ENCODE measurements around the gene MAPK8IP3.

The MAPK8IP3 gene

DNA sequence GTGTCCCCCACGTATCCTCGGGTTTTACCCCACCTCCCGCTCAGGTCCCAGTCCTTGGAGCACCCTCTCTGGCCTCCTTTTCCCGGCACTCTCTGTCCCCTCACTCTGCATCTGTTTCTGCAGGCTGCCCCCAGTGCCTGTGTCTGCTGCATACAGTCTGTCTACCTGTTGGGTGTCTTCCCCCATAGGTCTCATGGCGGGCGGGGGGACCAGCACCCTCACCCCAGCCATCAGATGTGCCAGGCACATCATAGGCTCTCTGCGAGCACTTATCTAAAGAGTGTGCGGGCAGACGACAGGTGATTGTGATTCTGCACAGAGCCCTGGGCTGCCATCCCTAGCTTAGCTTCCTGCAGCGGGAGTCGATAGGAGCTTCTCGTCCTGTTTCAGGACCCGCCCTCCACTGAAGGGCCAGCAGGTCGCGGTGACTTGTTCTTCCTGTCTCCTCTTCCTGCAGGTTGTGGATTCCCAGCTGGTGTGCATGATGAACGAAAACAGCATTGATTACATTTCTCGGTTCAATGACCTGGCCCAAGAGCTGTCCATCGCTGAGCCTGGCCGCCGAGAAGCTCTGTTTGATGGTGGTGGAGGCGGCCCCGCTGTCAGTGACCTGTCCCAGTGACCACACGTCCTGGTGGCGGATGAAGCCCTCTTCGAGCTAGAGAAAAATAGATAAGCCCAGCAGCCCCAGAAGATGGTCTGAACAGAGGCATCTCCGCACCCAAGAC lies 32.4 kb upstream of the MAPK8IP3 start:
- TF ChIP-seq ZFX (IDR thresholded peaks at IDR 0.05; ENCODE audit: borderline replicate concordance) (no peak), CTCF (IDR thresholded peaks at IDR 0.05) (no peak)
- H3K27ac ChIP-seq: no peak overlapping the region

DNA sequence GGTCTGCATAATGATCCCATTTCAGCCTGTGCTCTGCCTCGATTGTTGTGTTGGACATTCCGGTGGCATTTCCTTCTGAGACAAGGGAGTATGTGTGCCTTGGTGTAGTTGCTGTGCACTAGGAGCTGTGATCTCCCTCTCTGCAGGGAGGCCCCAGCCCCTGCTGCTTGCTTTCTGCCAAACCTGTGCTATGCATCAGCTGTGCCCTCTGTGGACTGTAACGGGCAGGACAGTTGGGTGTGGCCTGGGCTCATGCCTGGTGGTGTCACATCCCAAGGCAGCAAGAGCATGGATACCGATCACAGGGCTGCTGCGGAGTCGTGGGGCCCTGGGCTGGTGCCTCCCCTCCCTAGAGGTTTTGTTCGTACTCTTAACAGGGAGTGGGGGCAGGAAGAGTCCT lies 31.7 kb upstream of the MAPK8IP3 start:
- TF ChIP-seq CTCF (IDR thresholded peaks at IDR 0.05): no peak
- TF ChIP-seq ZFX (IDR thresholded peaks at IDR 0.05; ENCODE audit: borderline replicate concordance): no peak
- no peak overlapping the region for H3K27ac ChIP-seq

- no peak overlapping the region for H3K27ac ChIP-seq
- TF ChIP-seq ZFX (IDR thresholded peaks at IDR 0.05; ENCODE audit: borderline replicate concordance) (no peak), CTCF (IDR thresholded peaks at IDR 0.05) (no peak)
Measured at GRCh38 chr16:1674751-1675664, 31.0 kb upstream of the MAPK8IP3 start.

DNA sequence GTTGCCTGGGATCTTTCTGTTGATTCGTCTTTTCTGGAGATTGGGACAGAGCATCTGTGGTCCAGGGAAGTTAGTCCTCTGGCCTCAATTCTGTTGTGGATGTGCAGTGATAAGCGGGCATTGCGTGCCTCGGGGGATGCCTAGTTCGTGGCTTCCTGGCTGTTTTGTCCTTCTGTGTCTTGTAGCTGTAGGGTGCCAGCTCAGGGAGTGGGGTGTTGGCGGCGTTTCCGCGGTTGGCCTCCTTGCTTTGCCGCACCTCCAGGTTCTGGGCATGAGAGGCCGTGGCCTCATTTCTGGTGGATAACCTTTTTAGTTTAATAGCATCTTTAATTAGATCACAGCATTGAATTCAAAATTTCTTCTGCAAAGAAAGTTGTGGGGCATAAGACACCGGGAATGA lies 29.3 kb upstream of the MAPK8IP3 start:
- H3K27ac ChIP-seq: peak overlapping the region; percentile 85; the same call in 1 of the 2 replicates
- TF ChIP-seq ZFX (IDR thresholded peaks at IDR 0.05; ENCODE audit: borderline replicate concordance) (no peak), CTCF (IDR thresholded peaks at IDR 0.05) (no peak)

DNA sequence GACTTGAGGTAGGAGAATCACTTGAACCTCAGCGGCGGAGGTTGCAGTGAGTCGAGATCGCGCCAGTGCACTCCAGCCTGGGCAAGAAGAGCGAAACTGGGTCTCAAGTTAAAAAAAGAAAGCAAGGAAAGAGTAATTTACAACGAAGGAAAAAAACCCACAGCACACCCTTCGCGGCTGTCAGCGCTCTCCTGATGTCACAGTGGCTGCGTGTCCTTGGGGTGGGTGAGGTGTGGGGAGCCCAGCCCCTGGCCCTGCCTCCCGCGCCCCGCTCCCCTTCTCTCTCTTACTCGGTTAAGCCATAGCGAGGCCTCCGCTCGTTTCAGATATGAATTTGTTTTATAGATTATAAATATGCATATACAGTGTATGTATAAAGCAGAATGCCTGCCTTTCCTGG lies 28.7 kb upstream of the MAPK8IP3 start:
- peak overlapping the region; percentile 85 for H3K27ac ChIP-seq
- TF ChIP-seq CTCF (IDR thresholded peaks at IDR 0.05) (no peak), ZFX (IDR thresholded peaks at IDR 0.05; ENCODE audit: borderline replicate concordance) (no peak)

DNA sequence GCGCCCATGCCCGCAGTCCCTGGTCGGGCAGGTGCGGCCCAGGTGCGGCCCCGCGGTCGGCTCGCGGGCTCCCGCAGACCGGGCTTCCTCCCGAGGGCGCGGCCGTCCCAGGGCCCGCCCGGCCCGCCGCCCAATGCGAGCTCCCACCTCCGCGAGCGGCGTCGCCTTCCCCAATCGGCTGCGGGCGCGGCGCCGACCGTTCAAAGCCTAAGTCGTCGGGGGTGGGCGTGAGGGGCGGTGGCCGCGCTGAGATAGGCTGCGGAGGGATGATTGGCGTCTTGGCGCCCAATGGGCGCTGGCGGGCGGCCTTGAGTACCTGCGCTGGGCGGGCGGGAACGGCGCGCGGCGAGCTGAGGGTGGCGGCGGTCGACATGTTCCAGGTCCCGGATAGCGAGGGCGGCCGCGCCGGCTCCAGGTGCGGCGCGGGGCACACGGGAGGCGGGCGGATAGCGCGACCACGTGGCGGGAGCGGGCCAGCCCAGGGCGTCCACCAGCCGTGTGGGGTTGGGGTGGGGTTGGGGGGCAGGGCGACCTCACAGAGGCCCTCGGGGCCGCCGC lies 28.0 kb upstream of the MAPK8IP3 start, which contains the start of gene JPT2:
Gene JPT2 (plus strand): TSS at position 338 of the 558 bp plus-strand sequence. CDS start 34 bp downstream, at position 372.
- TF ChIP-seq CTCF (IDR thresholded peaks at IDR 0.05) (no peak; the same call in 1 of the 2 replicates), ZFX (IDR thresholded peaks at IDR 0.05; ENCODE audit: borderline replicate concordance) (no peak)
- H3K27ac ChIP-seq: peak within 1 kb of the TSS; percentile 85

Measured in 22Rv1 (cell line).